ENCODE measurements around the gene TMOD3. TPM values are rescaled to one million over a fixed set of nuclear protein-coding genes. Genes with fewer than 3 reads are reported as not detected.

Gene TMOD3
- total RNA-seq, 6 donors from 2014 or later = 40.4 to 81.6 (median 72.7) TPM

DNA sequence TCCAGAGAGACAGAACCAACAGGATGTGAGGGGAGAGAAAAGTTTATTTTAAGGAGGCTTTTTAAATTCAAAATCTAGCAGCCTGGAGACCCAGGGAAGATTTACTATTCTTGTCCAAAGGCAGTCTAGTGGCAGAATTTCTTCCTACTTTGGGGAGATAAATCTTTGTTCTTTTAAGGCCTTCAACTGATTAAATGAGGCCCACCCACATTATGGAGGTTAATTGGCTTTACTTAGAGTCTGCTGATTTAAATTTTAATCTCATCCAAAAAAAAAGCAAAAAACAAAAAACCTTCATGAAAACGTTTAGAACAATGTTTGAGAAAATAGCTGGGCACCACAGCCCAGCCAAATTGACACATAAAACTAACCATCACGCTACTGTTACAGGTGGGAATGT is 41.3 kb downstream of the TMOD3 start:
- TF ChIP-seq POLR2AphosphoS5 (IDR thresholded peaks at IDR 0.05) (no peak), EP300 (IDR thresholded peaks at IDR 0.05) (no peak), POLR2A (IDR thresholded peaks at IDR 0.05) (no peak), CTCF (IDR thresholded peaks at IDR 0.05) (no peak)
- Histone ChIP-seq H3K9me3 (no peaks in the 10 kb centered on the region), H3K36me3 (peaks cover 0 to 44% (median 30%) of the 10 kb centered on the region in 4 donors), H3K4me1 (peaks cover 7 to 16% (median 14%) of the 10 kb centered on the region in 4 donors), H3K27ac (no peak overlapping the region), H3K27me3 (no peaks in the 10 kb centered on the region), H3K4me3 (no peak overlapping the region)
- ATAC-seq (ENCODE audit: low FRiP score in 2 of 2) = no peak
- DNase-seq = no peak
- WGBS, 2 donors = 86% methylated on average over 2 of the region's 2 CpGs

- 63 to 74% methylated on average over 8 of the region's 8 CpGs for WGBS, 2 donors
These were observed 45.5 kb downstream of the TMOD3 start for GRCh38 chr15:51874751-51875644.

DNA sequence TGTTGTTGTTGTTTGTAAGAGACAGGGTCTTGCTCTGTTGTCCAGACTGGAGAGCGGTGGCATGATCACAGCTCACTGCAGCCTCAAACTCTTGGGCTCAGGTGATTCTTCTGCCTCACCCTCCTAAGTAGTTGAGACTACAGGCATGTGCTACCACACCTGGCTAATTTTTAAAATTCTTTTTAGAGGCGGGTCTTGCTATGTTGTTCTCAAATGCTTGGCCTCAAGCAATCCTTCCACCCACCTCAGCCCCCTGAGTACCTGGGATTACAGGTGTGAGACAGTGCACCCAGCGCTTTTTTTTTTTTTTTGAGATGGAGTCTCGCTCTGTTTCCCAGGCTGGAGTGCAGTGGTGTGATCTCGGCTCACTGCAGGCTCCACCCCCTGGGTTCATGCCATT is 46.7 kb downstream of the TMOD3 start:
- Histone ChIP-seq H3K4me3 (no peak overlapping the region), H3K9me3 (no peaks in the 10 kb centered on the region), H3K27ac (peak overlapping the region in 3 of 4 donors; percentile 3 to 64 (median 54)), H3K4me1 (peaks cover 27 to 36% (median 32%) of the 10 kb centered on the region in 4 donors), H3K36me3 (peaks cover 0 to 18% (median 9%) of the 10 kb centered on the region in 4 donors), H3K27me3 (no peaks in the 10 kb centered on the region)
- 70 to 74% methylated on average over 5 of the region's 5 CpGs for WGBS, 2 donors
- DNase-seq (peak in 1 of 2 donors; percentile 28), ATAC-seq (ENCODE audit: low FRiP score in 2 of 2) (peak in 1 of 2 donors; percentile 81)
- TF ChIP-seq CTCF (IDR thresholded peaks at IDR 0.05) (no peak), POLR2AphosphoS5 (IDR thresholded peaks at IDR 0.05) (no peak), EP300 (IDR thresholded peaks at IDR 0.05) (peak in 1 of 4 donors; percentile 2), POLR2A (IDR thresholded peaks at IDR 0.05) (no peak)

More at GRCh38 chr15:51874751-51875644, 45.5 kb downstream of the TMOD3 start:
- no peak overlapping the region for H3K4me3 ChIP-seq
- H3K9me3 ChIP-seq = no peaks in the 10 kb centered on the region
- peak overlapping the region; percentile 28 to 75 (median 66) for H3K27ac ChIP-seq
- peaks cover 27 to 32% (median 29%) of the 10 kb centered on the region in 4 donors for H3K4me1 ChIP-seq
- no peak for DNase-seq
- peaks cover 0 to 30% (median 19%) of the 10 kb centered on the region in 4 donors for H3K36me3 ChIP-seq
- ATAC-seq (ENCODE audit: low FRiP score in 2 of 2) = peak; percentile 71 to 84
- TF ChIP-seq POLR2AphosphoS5 (IDR thresholded peaks at IDR 0.05) (peak in 1 of 2 donors; percentile 34), POLR2A (IDR thresholded peaks at IDR 0.05) (no peak), CTCF (IDR thresholded peaks at IDR 0.05) (no peak), EP300 (IDR thresholded peaks at IDR 0.05) (no peak)
- H3K27me3 ChIP-seq = no peaks in the 10 kb centered on the region

DNA sequence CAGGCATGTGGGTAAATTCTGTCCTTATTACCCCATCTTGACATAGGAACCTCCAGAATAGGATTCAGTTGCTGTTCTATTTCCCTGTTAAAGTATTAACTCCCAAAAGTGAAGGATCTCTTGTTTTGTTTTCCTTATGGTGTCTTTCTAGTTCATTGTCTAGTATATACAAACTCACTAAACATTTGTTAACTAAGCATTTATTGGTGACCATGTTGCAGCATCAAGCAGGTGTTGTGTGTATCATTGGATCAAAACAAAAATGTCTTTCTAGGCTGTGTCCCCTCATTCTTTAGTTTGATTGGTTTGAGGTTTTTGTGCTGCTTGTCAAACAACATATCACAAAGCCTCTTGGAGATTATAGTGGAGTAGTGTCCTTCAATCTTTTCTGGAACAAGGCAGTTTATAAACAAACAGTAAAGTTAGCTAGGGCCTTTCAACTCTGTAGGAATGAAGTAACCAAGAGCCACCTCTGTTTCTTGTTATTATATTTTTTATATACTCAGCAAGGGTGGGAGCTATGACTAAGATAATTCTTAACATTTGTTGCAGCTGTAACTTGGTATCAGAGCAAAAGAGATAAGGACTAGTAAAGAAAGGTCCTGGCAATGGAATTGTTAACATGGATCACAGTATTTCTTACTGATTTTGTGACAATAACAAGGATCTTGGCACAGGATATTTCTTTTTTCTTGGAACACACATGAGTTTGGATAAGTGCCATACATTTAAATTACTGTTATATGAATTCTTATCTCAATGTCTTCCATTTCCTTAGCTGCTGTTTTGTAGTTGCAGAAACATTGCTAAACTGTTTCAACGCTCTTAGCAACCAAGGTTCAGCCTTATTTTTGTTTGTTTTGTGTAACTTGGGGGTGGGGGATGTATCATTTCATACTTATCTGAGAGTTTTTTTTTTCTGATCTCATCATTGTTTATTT is 49.3 kb downstream of the TMOD3 start:
- H3K27ac ChIP-seq = peak overlapping the region in 3 of 4 donors; percentile 37 to 87 (median 70)
- DNase-seq (no peak), ATAC-seq (ENCODE audit: low FRiP score in 2 of 2) (peak; percentile 69 to 71)
- no peaks in the 10 kb centered on the region for H3K9me3 ChIP-seq
- H3K27me3 ChIP-seq = no peaks in the 10 kb centered on the region
- H3K4me3 ChIP-seq = no peak overlapping the region
- 21 to 30% methylated on average over 1 of the region's 1 CpG for WGBS, 2 donors
- peaks cover 27 to 42% (median 34%) of the 10 kb centered on the region in 4 donors for H3K4me1 ChIP-seq
- H3K36me3 ChIP-seq = no peaks in the 10 kb centered on the region
- TF ChIP-seq EP300 (IDR thresholded peaks at IDR 0.05) = peak in 1 of 4 donors; percentile 26
- TF ChIP-seq CTCF (IDR thresholded peaks at IDR 0.05) = no peak
- TF ChIP-seq POLR2AphosphoS5 (IDR thresholded peaks at IDR 0.05) = peak in 1 of 2 donors; percentile 44
- no peak for TF ChIP-seq POLR2A (IDR thresholded peaks at IDR 0.05)
